PC-9 (cell line): ENCODE results near the gene TFB2M.

Source experiments
- CTCF ChIP-seq: fragments of 200-600 bp; sonication (generic); conservative IDR thresholded peaks from 2 replicates; pipeline ENCODE4 v1.6.1; 2017; ENCODE audit warnings: mixed run types, antibody characterized with exemption, mild to moderate bottlenecking, moderate library complexity
- EZH2 ChIP-seq: fragments of 200-600 bp; sonication (generic); IDR thresholded peaks from 2 replicates; pipeline ENCODE4 v1.8.0; 2017; ENCODE audit warnings: antibody characterized with exemption, low read depth

GRCh38 chr1:246510147-246511030 lies 55.7 kb downstream of the TFB2M start:
- TF ChIP-seq EZH2: no peak
- TF ChIP-seq CTCF: no peak
